Activated CD8-positive, alpha-beta memory T cell treated with anti-CD3 and anti-CD28 coated beads, Interleukin-2, amount 50 U/mL, for 4 hours (primary cell): ENCODE results near the gene BOK.

Experiments used
- DNase-seq: peaks from one replicate; pipeline ENCODE4 v3.0.0-alpha.2; 2020

BOK gene

DNA sequence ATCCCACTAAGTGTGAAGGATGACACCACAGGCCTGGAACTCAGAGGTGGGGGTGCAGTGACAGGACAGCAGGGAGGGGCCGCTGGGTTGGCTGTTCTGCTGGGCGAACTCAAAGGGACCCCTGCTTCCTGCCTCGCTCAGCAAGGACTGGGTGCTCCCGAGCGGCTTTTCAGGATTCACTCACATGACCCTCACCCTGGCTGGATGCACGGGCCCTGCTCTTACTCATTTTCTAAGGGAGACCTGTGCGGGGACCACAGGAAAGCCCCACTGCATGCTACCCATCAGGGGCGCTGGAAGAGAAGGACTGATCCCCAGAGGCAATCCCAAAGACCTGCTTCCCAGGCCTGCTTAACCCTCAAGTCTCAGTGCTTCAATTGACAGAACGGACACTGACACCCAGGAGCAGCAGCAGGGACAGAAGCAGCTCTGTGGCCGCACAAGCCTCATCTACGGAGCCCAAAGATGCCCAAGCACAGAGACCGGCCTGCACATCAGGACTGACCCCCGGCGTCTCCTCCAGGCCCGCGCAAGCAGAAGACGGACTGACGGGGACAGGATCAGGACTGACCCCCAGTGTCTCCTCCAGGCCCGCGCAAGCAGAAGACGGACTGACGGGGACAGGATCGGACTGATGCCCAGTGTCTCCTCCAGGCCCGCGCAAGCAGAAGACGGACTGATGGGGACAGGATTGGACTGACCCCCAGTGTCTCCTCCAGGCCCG lies 48.8 kb downstream of the BOK start:
- no peak for DNase-seq

DNA sequence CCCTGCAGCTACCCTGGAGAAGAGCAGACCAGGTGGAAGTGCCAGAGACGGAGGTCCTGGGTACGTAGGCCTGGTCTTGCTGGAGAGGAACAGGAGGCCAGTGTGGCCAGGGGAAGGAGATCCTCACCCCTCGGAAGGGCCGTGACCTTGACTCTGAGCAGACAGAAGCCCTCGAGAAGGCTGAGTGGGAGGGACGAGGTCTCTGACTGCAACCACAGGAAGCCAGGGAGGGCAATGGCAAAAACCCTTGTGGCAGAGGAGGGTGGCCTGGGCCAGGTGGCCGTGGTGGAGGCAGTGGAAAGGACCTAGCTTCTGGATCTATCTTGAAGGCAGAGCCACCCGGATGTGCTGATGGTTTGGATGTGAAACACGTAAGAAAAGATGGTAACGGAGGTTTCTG lies 50.3 kb downstream of the BOK start:
- no peak for DNase-seq

GRCh38 chr2:241609859-241610793 lies 51.6 kb downstream of the BOK start:
- peak; percentile 93 for DNase-seq

DNA sequence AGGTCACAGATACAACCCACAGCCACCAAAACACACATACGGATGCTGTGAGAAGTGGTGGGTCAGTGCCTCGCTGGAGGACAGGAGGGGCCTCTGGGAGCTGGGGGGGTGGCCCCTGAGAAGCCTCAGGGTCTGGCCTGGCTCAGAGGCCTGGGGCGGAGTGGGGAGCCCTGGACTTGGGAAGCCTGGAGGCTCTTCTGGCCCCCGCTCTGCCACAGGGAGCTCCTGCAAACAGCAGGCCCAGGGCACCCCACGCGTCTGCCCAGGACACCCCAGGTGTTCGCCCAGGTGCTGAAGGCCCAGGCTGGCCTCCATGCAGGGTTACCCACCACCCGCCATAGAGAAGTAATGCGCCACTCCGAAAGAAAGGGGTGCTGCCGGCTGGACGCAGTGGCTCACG lies 52.5 kb downstream of the BOK start:
- no peak for DNase-seq

- DNase-seq, result no peak
These were observed 53.8 kb downstream of the BOK start for GRCh38 chr2:241612156-241613016.

DNA sequence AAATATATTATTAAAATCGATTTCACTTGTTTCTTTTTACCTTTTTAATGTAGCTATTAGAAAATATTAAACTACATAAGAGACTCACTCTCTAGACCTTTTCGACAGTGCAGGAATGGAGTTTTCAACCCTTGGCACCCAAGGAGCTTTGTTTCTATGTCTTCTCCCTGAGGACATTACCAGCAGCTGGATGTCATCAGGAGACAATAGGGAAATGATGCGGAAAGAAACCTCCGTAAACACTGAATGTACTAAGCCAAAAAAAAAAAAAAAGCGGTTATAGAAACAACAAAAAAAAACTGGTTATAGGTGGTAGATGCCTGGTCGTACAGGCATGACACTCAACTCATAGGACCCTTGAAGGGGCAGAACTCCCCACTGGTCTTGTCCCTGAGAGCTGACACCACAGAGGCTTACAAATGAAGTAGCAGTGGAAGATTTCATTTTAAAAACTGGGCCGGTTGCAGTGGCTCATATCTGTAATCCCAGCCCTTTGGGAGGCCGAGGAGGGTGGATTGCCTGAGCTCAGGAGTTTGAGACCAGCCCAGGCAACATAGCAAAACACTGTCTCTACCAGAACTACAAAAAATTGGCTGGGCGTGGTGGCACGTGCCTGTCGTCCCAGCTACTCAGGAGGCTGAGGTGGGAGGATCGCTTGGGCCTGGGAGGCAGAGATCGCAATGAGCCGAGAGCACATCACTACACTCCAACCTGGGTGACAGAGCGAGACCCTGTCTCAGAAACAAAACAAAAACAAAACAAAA lies 54.7 kb downstream of the BOK start:
- DNase-seq, result no peak

DNA sequence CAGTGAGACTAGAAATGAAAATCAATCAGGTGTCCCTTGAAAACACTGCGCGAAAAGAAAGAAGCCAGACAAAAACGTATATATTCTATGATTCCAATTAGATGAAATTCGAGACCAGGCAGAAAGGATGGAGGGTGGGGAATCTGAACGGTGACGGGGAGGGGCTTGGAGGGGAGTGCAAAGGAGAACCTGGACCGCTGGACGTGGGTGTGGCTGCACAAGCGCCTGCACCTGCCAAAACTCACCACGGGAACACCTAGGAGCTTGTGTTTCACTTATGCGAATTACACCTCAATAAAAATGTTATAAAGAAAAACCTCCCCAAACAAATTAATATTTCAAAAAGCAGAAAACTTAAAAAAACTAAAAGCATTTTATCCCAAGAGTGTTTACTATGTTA lies 56.5 kb downstream of the BOK start:
- no peak for DNase-seq

DNA sequence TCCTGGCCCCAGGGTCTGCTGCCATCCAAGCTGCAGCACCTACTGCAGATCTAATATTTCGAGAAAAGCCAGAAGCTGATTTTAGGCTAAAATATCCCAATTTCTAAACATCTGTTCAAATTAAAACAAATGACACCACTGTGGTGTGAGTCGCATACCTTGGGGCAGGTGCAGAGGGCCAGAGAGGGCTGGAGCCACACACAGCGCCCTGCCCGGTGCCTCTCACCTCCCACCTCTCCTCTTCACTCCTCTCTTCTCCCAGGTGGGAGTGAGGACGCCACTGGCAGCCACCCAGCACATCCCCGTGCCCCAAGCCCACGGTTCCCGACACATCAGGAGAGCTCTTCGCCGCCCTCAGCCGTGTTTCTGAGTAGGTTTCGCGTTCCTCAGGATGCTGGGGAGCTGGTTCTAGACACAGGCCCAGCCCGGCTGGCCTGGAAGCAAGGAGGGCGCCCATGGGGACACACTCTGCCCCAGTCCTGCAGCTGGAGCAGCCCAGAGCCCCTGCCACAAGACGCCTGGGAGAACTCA lies 57.0 kb downstream of the BOK start:
- no peak for DNase-seq

- DNase-seq, result no peak
These were observed 57.9 kb downstream of the BOK start for GRCh38 chr2:241616168-241617125.

DNA sequence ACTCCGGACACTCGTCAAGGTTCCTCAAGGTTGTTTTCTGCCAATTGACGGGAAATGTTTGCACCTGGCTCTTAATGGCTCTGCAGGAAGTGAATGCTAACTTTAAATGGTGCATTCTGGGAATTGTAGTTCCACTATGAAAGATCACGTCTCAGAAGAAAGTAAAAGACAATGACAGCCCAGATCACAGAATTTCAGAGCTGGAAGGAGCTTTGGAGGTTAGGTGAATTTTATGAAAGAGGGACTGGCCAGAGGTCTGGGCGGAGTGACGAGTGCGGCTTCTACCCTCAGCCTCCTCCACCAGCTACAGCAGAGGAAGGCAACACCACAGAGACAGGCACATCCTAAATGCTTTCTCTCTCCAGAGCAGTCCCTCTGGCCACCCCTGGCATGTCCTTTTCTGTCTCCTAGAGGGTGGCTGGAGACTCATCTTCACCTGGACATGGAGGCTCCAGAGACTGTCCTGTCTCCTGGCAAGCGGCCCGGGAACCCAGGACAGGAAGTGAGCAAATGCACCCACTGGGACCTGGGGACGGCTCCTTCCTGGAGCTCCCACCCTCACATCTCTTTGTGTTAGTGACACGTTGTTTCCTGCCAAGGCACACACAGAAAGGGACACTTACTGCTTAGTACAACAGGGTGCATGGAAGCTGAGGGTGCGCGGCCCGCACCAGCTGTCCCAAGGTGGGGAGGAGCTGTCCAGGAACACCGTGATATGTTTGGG lies 59.0 kb downstream of the BOK start:
- no peak for DNase-seq

GRCh38 chr2:241618296-241618805 lies 59.8 kb downstream of the BOK start:
- DNase-seq, result no peak

GRCh38 chr2:241618829-241619228 lies 60.3 kb downstream of the BOK start:
- DNase-seq, result no peak

- no peak for DNase-seq
These were observed 61.3 kb downstream of the BOK start for GRCh38 chr2:241619597-241620418.

DNA sequence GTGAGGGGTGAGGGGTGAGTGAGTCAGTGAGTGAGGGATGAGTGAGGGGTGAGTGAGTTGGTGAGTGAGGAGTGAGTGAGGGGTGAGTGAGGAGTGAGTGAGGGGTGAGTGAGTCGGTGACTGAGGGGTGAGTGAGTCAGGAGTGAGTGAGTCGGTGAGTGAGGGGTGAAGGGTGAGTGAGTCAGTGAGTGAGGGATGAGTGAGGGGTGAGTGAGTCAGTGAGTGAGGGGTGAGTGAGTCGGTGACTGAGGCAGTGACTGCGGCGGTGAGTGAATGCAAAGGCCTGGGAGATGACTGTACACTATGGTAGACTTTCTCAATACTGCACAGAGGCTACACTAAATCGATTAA lies 61.8 kb downstream of the BOK start:
- DNase-seq, result no peak
